Measurements from ENCODE around the gene HDAC4. TPM values are rescaled to one million over a fixed set of nuclear protein-coding genes. Genes with fewer than 3 reads are reported as not detected.

The HDAC4 gene
- total and polyA plus RNA-seq, 2 experiments from 2014 or later, result 9.3 to 10.8 TPM

DNA sequence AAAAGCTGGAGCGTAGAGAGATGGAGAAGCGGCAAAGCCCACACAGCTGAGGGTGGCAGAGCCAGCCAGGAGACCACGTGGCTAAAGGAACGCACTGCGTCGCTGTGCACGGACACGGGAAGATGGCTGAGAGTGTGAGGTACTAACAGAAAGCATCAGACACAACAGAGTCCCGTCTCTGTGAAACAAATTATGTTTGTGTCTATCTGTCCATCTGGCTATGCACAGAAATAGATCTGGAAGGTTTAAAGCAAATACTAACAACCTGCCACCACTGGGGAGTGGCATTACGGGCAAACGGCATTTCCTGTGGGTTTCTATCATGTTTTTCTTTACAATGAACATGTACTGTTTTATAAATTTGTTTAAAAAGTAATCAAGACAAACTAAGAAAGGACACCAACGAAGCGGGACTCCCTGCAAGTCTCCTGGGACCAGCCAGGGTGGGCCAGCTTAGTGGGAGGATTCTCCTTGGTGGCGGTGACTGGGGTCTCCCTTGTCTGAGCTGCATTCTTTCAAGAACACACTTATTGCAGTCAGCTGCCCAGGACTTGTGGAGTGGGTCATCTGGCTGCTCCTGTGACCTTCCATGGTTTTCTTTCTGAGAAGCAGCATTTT is 290.8 kb downstream of the HDAC4 start:
- no peak for TF ChIP-seq EZH2 (IDR thresholded peaks at IDR 0.05; ENCODE audit: borderline replicate concordance)
- TF ChIP-seq CTCF (IDR thresholded peaks at IDR 0.05; ENCODE audit: poor library complexity), result no peak
- no peak for TF ChIP-seq EZH2phosphoT487 (IDR thresholded peaks at IDR 0.05; ENCODE audit: low read depth, severe bottlenecking, unreplicated experiment)
- Histone ChIP-seq H3K27me3 (no peaks in the 10 kb centered on the region), H3K36me3 (replicated peaks; ENCODE audit: insufficient read depth, low read depth) (no peaks in the 10 kb centered on the region), H3K9me3 (ENCODE audit: low read depth) (no peaks in the 10 kb centered on the region), H4K20me1 (ENCODE audit: insufficient read depth, poor library complexity, severe bottlenecking) (peaks cover 3% of the 10 kb centered on the region), H3K27ac (no peak overlapping the region), H2AFZ (no peak overlapping the region), H3K4me1 (ENCODE audit: insufficient read depth) (peaks cover 24% of the 10 kb centered on the region), H3K4me2 (no peak overlapping the region), H3K79me2 (no peaks in the 10 kb centered on the region), H3K4me3 (no peak overlapping the region), H3K9me2 (replicated peaks; ENCODE audit: insufficient read depth) (no peaks in the 10 kb centered on the region)
- 88% methylated on average over 14 of the region's 14 CpGs for WGBS (ENCODE audit: low lambda C conversion rate, missing lambda C conversion rate)
- DNase-seq (ENCODE audit: low spot score), result no peak

GRCh38 chr2:239109041-239109927 is 291.5 kb downstream of the HDAC4 start:
- Histone ChIP-seq H3K9me3 (ENCODE audit: low read depth) (no peaks in the 10 kb centered on the region), H2AFZ (no peak overlapping the region), H3K79me2 (no peaks in the 10 kb centered on the region), H3K4me2 (no peak overlapping the region), H3K27me3 (no peaks in the 10 kb centered on the region), H4K20me1 (ENCODE audit: insufficient read depth, poor library complexity, severe bottlenecking) (peaks cover 3% of the 10 kb centered on the region), H3K4me1 (ENCODE audit: insufficient read depth) (peaks cover 19% of the 10 kb centered on the region), H3K36me3 (replicated peaks; ENCODE audit: insufficient read depth, low read depth) (no peaks in the 10 kb centered on the region), H3K27ac (peak overlapping the region; percentile 62), H3K4me3 (no peak overlapping the region), H3K9me2 (replicated peaks; ENCODE audit: insufficient read depth) (no peaks in the 10 kb centered on the region)
- no peak for TF ChIP-seq EZH2 (IDR thresholded peaks at IDR 0.05; ENCODE audit: borderline replicate concordance)
- TF ChIP-seq CTCF (IDR thresholded peaks at IDR 0.05; ENCODE audit: poor library complexity), result no peak
- no peak for TF ChIP-seq EZH2phosphoT487 (IDR thresholded peaks at IDR 0.05; ENCODE audit: low read depth, severe bottlenecking, unreplicated experiment)
- WGBS (ENCODE audit: low lambda C conversion rate, missing lambda C conversion rate), result 91% methylated on average over 19 of the region's 19 CpGs
- DNase-seq (ENCODE audit: low spot score), result peak; percentile 68

DNA sequence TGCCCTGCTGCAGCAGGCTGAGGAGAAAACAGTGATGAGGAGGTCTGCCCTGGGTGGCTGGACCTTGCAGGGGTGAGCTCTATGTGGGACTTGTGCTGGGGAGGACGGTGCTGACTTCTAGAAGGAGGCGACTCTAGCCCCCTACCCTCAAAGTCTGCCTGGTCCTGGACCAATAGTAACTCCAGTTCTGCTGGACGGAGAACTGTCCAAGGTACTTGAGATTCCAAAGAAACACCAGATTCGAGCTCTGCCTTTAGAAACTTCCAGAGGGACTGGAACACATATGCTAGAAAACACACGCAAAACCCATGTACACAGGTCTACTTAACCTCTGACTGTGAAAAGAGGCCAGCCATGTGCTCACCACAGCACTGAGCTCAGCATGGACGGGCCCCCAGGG is 292.4 kb downstream of the HDAC4 start:
- no peak for DNase-seq (ENCODE audit: low spot score)
- no peak overlapping the region for H3K4me3 ChIP-seq
- no peaks in the 10 kb centered on the region for H3K36me3 ChIP-seq (replicated peaks; ENCODE audit: insufficient read depth, low read depth)
- H3K9me3 ChIP-seq (ENCODE audit: low read depth), result no peaks in the 10 kb centered on the region
- no peak overlapping the region for H3K4me2 ChIP-seq
- no peaks in the 10 kb centered on the region for H3K79me2 ChIP-seq
- peaks cover 11% of the 10 kb centered on the region for H3K4me1 ChIP-seq (ENCODE audit: insufficient read depth)
- no peaks in the 10 kb centered on the region for H3K27me3 ChIP-seq
- no peaks in the 10 kb centered on the region for H3K9me2 ChIP-seq (replicated peaks; ENCODE audit: insufficient read depth)
- H3K27ac ChIP-seq, result no peak overlapping the region
- no peak overlapping the region for H2AFZ ChIP-seq
- H4K20me1 ChIP-seq (ENCODE audit: insufficient read depth, poor library complexity, severe bottlenecking), result peaks cover 3% of the 10 kb centered on the region
- TF ChIP-seq EZH2phosphoT487 (IDR thresholded peaks at IDR 0.05; ENCODE audit: low read depth, severe bottlenecking, unreplicated experiment), result no peak
- no peak for TF ChIP-seq CTCF (IDR thresholded peaks at IDR 0.05; ENCODE audit: poor library complexity)
- no peak for TF ChIP-seq EZH2 (IDR thresholded peaks at IDR 0.05; ENCODE audit: borderline replicate concordance)
- WGBS (ENCODE audit: low lambda C conversion rate, missing lambda C conversion rate), result 68% methylated on average over 6 of the region's 6 CpGs
